NK-92 treated with Interleukin-12 subunit alpha and Interleukin-12 subunit beta, amount 100 ng/mL, for 24 hours (cell line): Measurements from ENCODE around the gene HPS6.
"Not testable (repeated sequence)": the region's sequence is repeated elsewhere in the genome, so short reads cannot be mapped to it uniquely, and the experiment has no call there.

Experiments used
- DNase-seq: peaks from one replicate; lab custom pipeline; 2025; lab: John Stamatoyannopoulos, UW

Gene HPS6

DNA sequence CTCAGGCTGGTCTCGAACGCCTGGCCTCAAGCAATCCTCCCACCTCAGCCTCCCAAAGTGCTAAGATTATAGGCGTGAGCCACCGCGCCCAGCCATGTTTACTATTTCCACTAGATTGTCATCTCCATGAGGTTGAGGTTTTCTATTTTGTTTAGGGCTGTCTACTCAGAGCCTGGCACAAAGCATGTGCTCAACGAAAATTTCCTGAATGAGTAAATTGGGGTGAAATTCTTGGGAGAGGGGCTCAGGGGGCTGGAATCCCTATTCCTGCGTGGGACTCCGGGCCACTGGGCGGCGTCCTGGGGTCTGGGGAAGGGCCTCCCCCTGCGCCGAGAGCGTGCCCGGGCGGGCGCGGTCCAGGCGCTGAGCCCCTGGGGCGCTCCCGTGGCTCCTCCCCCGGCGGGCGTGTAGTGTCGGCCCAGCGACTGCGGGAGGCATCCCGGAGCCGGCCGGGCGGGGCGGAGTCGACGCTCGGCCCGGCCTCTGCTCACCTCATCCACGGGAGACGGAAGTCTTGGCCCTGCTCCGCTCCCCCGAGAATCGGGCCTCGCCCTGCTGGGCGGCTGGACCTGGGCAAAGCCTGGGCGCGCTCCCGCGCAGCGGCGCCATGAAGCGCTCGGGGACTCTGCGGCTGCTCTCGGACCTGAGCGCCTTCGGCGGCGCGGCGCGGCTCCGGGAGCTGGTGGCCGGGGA, at the start of gene HPS6:
HPS6 (plus strand) TSS at position 482 of the 693 bp plus-strand sequence; CDS start at position 608, 126 bp downstream.
- DNase-seq: peak; percentile 78

- DNase-seq: no peak
Observed at GRCh38 chr10:102016416-102016815, 48.7 kb upstream of the HPS6 start.

DNA sequence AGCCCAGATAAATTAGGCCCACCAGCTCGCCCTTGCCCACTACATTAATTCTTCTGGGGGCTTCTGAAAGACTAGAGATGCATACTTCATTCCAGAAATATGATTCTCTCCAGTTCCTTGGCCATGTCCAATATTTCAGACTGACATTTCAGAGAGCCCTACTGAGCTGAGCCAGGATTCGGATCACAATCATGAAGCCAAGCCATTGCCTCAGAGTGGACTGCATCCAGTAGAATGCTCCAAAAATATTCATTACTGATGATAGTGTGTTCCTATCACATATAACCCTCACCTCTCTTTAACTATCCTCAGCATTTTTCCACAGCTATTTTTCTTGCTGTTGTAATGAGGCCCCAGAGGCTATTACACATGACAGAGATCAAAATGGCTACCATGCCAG, 47.9 kb upstream of the HPS6 start:
- DNase-seq: no peak

- peak; percentile 2 for DNase-seq
Observed at GRCh38 chr10:102020938-102021337, 44.2 kb upstream of the HPS6 start.

DNA sequence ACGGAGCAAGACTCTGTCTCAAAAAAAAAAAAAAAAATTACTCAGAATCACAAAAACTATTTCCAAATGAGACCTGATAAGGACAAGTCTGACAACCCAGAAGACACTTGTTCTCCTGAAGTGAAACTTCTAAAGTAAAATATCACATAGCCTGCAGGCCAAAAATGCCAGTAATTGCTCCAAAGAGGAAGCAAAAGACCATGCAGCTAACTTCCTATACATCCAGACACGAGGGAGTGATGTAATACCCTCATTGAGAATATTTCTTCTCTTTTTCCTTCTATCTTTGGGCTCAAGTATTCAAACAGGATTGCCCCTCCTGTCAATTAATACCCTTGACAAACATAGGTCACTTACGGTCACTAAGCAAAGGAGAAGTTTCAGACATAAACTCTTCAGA, 40.4 kb upstream of the HPS6 start:
- DNase-seq: no peak

- no peak for DNase-seq
Observed at GRCh38 chr10:102027261-102027660, 37.9 kb upstream of the HPS6 start.

DNA sequence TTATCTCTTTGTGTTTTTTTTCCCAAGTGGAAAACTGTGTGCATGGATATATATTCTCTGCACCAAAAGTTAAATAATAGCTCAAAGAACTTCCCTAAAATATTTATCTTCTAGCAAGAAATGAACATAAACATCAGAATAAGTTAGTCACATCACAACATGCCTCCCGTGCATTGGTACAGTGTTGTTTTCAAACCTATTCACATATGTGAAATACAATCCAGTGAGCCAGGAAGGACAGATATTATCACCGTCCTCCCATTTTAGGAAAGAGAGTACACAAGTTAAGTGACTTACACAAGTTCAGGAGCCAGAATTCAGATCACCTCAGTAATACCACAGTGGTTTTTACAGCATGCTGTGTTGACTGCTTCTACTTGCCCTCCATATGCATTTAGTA, 31.4 kb upstream of the HPS6 start:
- DNase-seq: no peak

DNA sequence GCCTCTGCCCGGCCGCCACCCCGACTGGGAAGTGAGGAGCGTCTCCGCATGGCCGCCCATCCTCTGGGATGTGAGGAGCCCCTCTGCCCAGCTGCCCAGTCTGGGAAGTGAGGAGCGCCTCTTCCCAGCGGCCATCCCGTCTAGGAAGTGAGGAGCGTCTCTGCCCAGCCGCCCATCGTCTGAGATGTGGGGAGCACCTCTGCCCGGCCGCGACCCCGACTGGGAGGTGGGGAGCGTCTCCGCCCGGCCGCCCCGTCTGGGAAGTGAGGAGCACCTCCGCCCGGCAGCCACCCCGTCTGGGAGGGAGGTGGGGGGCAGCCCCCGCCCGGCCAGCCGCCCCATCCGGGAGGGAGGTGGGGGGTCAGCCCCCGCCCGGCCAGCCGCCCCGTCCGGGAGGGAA, 29.3 kb upstream of the HPS6 start:
- DNase-seq: not testable (repeated sequence)

DNA sequence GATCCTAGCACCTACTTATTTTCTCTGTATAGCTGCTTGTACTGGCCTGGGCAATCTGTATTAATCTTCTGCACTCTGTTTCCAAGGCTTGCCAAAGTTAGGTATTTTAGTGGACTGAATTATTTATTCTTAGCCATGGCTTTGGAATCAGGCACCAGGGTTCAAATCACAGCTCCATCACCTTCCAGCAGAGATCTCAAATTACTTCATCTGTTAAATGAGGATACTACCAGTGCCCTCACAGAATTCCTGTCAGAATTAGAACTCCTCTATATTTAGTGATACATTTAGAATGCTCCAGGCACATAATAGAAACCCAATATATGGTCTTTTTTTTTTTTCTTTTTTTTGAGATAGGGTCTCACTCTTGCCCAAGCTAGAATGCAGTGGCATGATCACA, 26.7 kb upstream of the HPS6 start:
- no peak for DNase-seq

DNA sequence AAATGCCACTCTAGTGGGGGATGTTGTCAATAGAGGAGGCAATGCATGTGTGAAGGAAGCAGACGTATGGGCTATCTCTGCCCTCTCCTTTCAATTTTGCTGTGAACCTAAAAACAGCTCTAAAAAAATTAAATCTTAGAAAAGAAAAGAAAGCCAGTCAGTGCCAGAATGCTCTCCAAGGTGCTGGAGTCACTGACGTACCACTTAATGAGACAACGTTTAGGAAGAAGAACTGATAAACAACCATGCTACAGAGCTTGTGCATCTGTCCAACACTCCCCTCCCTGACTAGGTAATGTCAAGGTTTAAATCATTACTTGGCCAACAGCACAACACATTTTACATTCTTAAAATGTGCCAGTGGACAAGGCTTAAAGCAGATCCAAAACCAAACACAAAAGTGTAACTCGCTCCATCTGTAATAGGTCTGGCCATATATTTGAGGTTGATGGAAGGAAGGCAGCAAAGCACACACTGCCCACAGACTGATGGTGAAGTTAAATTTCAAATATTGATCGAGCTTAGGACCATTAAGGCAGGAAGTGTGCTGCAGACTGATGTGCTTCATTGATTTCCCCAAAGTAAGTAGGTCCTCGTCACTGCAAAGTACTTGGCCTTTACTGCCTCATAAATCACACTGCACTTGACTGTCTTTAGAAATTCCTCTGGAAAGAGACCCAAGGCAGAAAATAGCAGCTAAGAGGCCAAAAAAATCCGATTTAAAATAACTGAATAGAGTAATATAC, 24.7 kb upstream of the HPS6 start:
- DNase-seq: no peak

DNA sequence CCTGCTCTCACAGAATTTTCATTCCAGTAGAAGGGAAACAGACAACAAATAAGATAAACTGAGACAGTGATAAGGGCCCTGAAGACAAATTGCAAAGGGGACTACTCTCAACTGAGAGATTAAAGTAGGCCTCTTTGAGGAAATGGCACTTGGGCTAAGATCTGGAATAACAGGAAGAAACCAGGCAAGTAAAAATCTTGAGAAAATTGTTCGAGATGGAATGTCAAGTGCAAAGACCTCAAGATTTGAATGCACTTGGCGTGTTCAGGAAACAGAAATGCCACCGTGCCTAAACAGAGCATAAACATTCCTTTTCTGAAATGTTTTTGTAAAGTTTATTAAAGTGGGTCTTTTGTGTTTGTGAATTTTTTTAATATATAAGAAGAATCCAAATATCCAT, 19.9 kb upstream of the HPS6 start:
- no peak for DNase-seq

DNA sequence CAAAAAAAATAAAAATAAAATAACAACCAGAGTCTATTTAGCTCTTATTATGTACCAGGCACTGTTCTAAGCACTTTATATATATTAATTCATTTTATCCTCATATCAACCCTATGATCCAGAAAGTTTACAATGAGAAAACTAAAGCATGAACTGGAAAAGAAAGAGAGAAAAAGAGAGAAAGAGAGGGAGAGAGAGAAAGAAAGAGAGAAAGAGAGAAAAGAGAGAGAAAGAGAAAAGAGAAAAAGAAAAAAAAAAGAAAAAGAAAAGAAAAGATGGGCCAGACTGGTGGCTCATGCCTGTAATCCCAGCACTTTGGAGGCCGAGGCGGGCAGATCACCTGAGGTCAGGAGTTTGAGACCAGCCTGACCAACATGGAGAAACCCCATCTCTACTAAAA, 19.1 kb upstream of the HPS6 start:
- DNase-seq: no peak

GRCh38 chr10:102054881-102055646, 10.1 kb upstream of the HPS6 start:
- DNase-seq: not testable (repeated sequence)

DNA sequence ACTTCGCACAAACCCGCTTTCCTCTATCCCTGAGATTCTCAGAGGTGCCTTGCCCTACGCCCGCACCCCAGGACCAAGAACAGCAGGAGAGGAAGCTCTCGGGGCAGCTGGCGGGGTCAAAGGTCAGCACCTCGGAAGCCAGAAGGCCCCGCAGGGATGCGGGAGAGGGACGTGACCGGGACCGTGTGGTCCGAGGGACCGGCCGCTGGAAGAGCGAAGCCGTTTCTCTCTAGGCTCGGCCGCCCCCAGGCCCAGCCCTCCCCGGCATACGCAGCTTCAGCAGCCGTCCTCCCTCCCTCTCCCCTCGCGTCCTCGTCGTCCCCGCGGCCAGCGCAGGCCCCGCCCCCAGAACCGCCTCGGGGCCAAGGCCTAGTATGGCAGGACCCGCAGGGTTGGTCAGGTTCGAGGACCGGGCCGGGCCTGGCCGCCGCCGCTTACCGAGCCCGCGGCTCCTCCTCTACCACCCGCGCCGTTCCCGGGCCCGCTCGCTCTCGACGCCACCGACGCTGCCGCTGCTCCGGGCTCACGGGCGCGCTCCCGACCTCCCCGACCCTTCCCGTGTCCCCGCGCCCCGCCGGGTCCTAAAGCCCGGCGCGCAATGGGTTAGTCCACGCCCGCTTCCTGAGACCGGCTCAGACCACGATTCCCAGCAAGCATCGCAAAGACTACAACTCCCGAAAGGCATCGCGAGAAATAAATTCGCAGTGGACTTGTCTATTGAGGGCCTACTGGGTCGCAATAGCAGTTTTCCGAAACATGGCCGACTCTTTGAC, 9.3 kb upstream of the HPS6 start, which contains the start of gene ARMH3:
ARMH3 (minus strand) TSS at position 527 of the 773 bp plus-strand sequence. CDS start 16,059 bp downstream, outside the sequence.
- peak; percentile 82 for DNase-seq

DNA sequence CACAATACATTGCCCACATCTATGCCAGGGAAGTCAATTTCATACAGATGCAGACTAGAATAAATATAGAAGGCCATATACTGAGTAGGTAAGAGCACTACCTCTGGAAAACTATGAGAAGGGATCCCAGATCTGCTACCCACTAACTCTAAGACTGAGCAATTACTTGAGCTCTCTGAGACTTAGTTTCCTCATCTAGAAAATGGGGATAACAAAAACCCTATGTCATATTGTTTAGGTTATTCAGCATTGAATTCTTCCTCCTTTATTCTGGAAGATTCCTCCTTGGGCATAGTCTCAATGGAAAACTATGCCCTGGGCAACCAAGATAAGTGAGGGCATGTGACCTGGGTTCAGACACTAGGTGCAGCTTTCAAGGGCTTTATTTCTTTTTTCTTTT, 5.2 kb upstream of the HPS6 start:
- DNase-seq: no peak

DNA sequence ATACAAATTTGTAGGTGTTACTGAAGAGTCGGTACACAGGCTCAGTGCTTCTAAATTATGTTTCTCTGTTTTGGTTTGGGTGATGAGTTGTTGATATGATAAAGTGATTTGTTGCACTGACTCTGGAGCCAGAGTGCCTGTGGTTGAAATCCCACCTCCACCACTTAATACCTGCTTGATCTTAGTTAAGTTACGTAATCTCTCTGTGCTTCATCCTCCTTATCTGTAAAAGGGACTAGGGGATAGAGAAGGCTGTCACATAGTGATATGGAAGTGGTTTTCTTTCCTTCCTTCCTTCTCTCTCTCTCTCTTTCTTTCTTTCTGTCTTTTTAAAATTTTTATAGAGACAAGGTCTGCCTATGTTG, 664 bp upstream of the HPS6 start:
- DNase-seq: no peak

- DNase-seq: no peak
Observed at GRCh38 chr10:102065561-102066398, 631 bp downstream of the HPS6 start.

DNA sequence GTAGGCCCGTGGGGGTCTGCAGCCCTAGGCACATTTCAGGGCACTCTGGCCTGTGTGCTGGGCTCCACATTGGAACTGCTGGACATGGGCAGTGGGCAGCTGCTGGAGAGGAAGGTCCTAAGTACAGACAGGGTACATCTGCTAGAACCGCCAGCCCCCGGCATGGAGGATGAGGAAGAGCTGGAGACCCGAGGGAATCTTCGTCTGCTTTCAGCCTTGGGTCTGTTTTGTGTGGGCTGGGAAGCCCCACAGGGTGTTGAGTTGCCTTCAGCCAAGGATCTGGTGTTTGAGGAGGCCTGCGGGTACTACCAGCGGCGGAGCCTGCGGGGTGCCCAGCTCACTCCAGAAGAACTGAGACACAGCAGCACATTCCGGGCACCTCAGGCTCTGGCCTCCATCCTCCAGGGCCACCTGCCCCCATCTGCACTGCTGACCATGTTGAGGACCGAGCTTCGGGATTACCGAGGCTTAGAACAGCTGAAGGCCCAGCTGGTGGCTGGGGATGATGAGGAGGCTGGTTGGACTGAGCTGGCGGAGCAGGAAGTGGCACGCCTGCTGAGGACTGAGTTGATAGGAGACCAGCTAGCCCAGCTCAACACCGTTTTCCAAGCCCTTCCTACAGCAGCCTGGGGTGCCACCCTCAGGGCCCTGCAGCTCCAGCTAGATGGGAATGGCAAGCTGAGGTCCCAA, 1.4 kb downstream of the HPS6 start:
- no peak for DNase-seq

DNA sequence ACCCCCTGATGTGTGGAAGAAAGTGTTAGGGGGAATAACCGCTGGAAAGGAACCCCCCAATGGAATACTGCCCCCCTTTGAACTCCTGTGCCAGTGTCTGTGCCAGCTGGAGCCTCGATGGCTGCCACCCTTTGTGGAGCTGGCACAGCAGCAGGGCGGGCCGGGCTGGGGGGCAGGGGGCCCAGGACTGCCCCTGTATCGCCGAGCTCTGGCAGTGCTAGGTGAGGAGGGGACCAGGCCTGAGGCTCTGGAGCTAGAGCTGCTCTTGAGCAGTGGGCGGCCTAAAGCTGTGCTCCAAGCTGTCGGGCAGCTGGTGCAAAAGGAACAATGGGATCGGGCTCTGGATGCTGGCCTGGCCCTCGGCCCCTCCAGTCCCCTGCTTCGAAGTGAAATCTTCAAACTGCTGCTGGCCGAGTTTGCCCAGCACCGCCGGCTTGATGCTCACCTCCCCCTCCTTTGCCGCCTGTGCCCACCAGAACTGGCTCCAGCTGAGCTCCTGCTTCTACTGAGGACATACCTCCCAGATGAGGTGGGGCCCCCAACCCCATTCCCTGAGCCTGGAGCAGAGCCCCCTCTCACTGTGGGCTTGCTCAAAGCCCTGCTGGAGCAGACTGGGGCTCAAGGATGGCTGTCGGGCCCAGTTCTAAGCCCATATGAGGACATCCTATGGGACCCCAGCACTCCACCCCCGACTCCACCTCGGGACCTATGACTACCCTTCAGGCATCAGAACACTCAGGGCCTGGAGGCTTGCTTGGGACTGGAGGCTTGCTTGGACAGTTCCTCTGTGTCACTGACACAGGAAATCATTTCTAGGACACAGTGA, 2.2 kb downstream of the HPS6 start:
- DNase-seq: no peak

GRCh38 chr10:102068216-102068615, 3.1 kb downstream of the HPS6 start:
- DNase-seq: no peak
